ENCODE results near the gene TFDP2.
"Not testable (repeated sequence)": the region's sequence is repeated elsewhere in the genome, so short reads cannot be mapped to it uniquely, and the experiment has no call there.

TFDP2 gene

GRCh38 chr3:141941093-141941492 is 208.3 kb downstream of the TFDP2 start:
- no peaks in the 10 kb centered on the region for H3K36me3 Mint-ChIP-seq (ENCODE audit: low read depth)
- H3K27me3 Mint-ChIP-seq (ENCODE audit: low read depth) = no peaks in the 10 kb centered on the region
- no peak overlapping the region for H3K27ac Mint-ChIP-seq
- peaks cover 7% of the 10 kb centered on the region for H3K4me1 Mint-ChIP-seq (ENCODE audit: low read depth)
- H3K4me3 Mint-ChIP-seq = no peak overlapping the region
- H3K9me3 Mint-ChIP-seq = no peaks in the 10 kb centered on the region
- DNase-seq (ENCODE audit: low spot score) = no peak

DNA sequence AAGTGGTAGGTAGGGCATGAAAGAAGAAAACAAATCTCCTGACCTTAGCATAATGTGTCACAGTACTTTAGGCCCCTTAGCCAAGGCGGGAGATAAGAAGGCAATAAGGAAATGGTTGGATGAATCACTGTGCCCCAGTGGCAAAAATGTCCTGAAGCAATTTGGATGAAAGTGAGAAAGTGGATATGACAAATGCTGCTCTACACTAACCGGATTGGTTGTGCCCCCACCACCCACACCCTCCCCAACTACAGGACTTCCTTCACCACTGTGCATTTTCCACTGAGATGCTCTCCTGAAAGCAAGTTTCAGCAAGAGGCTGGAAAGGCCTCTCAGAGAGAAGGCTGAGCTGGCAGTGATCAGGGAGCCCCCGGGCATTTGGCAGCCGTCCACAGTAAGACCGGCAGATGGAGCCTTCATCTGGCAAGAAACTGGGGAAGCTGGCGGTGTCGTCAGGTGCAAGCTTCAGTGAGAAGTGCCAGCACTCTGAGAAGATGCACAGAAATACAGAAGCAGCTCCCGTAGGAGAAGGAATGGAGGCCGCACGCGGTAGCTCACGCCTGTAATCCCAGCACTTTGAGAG is 209.1 kb downstream of the TFDP2 start:
- peak; percentile 82 for DNase-seq (ENCODE audit: low spot score)

GRCh38 chr3:141939759-141940158 is 209.6 kb downstream of the TFDP2 start:
- H3K27ac Mint-ChIP-seq = no peak overlapping the region
- no peaks in the 10 kb centered on the region for H3K36me3 Mint-ChIP-seq (ENCODE audit: low read depth)
- H3K4me1 Mint-ChIP-seq (ENCODE audit: low read depth) = peaks cover 7% of the 10 kb centered on the region

More for the DNA sequence above, 209.1 kb downstream of the TFDP2 start:
- Mint-ChIP-seq H3K27ac (no peak overlapping the region), H3K4me3 (no peak overlapping the region), H3K4me1 (ENCODE audit: low read depth) (peaks cover 7% of the 10 kb centered on the region), H3K9me3 (no peaks in the 10 kb centered on the region), H3K36me3 (ENCODE audit: low read depth) (no peaks in the 10 kb centered on the region), H3K27me3 (ENCODE audit: low read depth) (no peaks in the 10 kb centered on the region)

GRCh38 chr3:141938011-141938500 is 211.3 kb downstream of the TFDP2 start:
- no peak overlapping the region for H3K4me3 Mint-ChIP-seq

More at GRCh38 chr3:141939759-141940158, 209.6 kb downstream of the TFDP2 start:
- H3K4me3 Mint-ChIP-seq = no peak overlapping the region
- no peak for DNase-seq (ENCODE audit: low spot score)
- H3K9me3 Mint-ChIP-seq = no peaks in the 10 kb centered on the region
- H3K27me3 Mint-ChIP-seq (ENCODE audit: low read depth) = no peaks in the 10 kb centered on the region

DNA sequence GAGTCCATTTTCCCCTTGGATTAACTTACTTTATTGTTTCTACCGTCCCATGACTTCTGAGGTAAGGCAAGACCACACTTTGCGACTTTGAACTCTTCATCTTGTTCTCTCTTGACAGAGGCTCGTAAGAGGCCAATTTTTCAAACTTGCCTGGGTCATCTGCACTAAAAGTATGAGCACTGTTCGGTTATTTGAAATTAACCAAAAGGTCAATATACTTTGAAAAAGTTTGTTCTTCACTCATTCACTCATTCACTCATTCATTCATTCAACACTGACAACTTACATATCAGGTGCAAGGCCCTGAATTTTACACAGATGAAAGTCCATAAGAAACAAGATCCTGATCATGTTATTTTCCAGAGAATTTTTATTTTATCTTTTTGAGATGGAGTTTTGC is 215.0 kb downstream of the TFDP2 start:
- DNase-seq (ENCODE audit: low spot score) = no peak
- Mint-ChIP-seq H3K4me1 (ENCODE audit: low read depth) (no peaks in the 10 kb centered on the region), H3K36me3 (ENCODE audit: low read depth) (no peaks in the 10 kb centered on the region), H3K27me3 (ENCODE audit: low read depth) (no peaks in the 10 kb centered on the region), H3K27ac (no peak overlapping the region), H3K4me3 (no peak overlapping the region), H3K9me3 (no peaks in the 10 kb centered on the region)

More at GRCh38 chr3:141938011-141938500, 211.3 kb downstream of the TFDP2 start:
- Mint-ChIP-seq H3K36me3 (ENCODE audit: low read depth) (no peaks in the 10 kb centered on the region), H3K27me3 (ENCODE audit: low read depth) (no peaks in the 10 kb centered on the region), H3K27ac (no peak overlapping the region), H3K9me3 (no peaks in the 10 kb centered on the region), H3K4me1 (ENCODE audit: low read depth) (peaks cover 7% of the 10 kb centered on the region)
- no peak for DNase-seq (ENCODE audit: low spot score)

GRCh38 chr3:141933421-141934300 is 215.7 kb downstream of the TFDP2 start:
- peaks cover 5% of the 10 kb centered on the region for H3K36me3 Mint-ChIP-seq (ENCODE audit: low read depth)

GRCh38 chr3:141930801-141931200 is 218.5 kb downstream of the TFDP2 start:
- no peaks in the 10 kb centered on the region for H3K9me3 Mint-ChIP-seq
- H3K4me1 Mint-ChIP-seq (ENCODE audit: low read depth) = no peaks in the 10 kb centered on the region
- H3K27me3 Mint-ChIP-seq (ENCODE audit: low read depth) = no peaks in the 10 kb centered on the region
- H3K27ac Mint-ChIP-seq = no peak overlapping the region
- no peak for DNase-seq (ENCODE audit: low spot score)
- peaks cover 13% of the 10 kb centered on the region for H3K36me3 Mint-ChIP-seq (ENCODE audit: low read depth)
- no peak overlapping the region for H3K4me3 Mint-ChIP-seq

More at GRCh38 chr3:141933421-141934300, 215.7 kb downstream of the TFDP2 start:
- Mint-ChIP-seq H3K4me3 (no peak overlapping the region), H3K9me3 (no peaks in the 10 kb centered on the region), H3K27me3 (ENCODE audit: low read depth) (no peaks in the 10 kb centered on the region), H3K4me1 (ENCODE audit: low read depth) (no peaks in the 10 kb centered on the region), H3K27ac (no peak overlapping the region)
- no peak for DNase-seq (ENCODE audit: low spot score)

DNA sequence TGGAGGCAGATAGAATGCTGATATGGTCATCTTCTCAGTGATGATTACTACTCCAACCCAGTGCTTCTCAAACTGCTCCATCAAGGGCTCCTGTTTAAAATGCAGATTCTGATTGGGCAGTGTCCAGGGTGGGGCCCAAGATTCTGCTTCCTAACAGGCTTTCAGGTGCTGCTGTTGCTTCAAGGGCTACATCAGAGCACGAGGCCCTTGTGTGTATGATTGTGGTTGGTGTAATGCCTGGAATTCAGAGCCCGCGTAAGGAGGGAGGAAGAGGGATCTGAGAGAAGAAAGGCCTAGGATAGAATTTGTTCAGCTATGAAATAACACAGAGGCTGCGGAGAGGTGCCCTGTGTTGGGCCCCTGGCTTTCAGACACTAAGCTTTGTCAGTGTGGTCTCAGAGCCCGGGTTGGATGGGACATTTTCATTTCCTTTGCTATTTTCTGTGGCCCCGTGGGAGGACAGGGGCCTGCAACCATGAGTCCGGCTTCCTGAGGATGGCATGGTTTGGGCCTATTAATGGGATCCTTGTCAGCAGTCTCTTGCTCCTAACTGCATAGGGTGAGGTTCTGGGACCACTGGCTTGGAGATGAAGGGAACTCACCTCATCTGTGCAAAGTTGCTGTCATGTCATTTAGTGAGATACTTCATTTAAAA is 219.9 kb downstream of the TFDP2 start:
- H3K27ac Mint-ChIP-seq = no peak overlapping the region

DNA sequence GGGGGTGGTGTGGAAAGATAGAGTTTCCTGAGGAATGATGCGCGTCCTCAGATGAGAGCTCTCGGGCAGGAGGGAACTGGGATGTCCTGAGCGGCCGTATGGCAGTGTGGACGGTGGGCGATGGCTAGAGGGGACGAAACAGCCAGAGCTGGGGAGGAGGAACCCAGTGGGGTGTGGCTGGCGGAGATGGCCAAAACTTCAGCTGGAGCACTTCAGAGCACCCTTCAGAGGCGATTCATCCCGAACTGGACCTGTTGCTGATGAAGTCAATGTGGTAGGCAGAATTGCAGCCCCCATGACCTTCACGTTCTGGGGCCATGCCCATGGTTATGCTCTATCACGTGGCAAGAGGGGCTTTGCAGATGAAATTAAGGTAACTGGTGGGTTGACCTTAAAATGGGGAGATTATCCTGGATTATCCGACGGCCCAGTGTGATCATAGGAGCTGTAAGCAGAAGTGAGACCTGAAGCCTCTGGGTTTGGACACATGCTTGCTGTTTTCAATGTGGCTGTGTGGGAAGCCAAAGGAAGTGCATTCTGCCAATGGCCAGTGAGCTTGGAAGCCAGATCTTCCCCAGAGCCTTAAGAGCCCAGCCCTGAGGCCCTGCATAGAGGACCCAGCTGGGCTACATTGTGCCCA is 220.6 kb downstream of the TFDP2 start:
- Mint-ChIP-seq H3K4me1 (ENCODE audit: low read depth) (no peaks in the 10 kb centered on the region), H3K4me3 (no peak overlapping the region), H3K27me3 (ENCODE audit: low read depth) (no peaks in the 10 kb centered on the region), H3K9me3 (no peaks in the 10 kb centered on the region), H3K36me3 (ENCODE audit: low read depth) (peaks cover 24% of the 10 kb centered on the region), H3K27ac (no peak overlapping the region)
- no peak for DNase-seq (ENCODE audit: low spot score)

More for the DNA sequence above, 219.9 kb downstream of the TFDP2 start:
- Mint-ChIP-seq H3K9me3 (no peaks in the 10 kb centered on the region), H3K27me3 (ENCODE audit: low read depth) (no peaks in the 10 kb centered on the region), H3K4me3 (no peak overlapping the region), H3K4me1 (ENCODE audit: low read depth) (no peaks in the 10 kb centered on the region), H3K36me3 (ENCODE audit: low read depth) (peaks cover 21% of the 10 kb centered on the region)
- no peak for DNase-seq (ENCODE audit: low spot score)

- H3K27me3 Mint-ChIP-seq (ENCODE audit: low read depth) = no peaks in the 10 kb centered on the region
- H3K4me3 Mint-ChIP-seq = no peak overlapping the region
- H3K36me3 Mint-ChIP-seq (ENCODE audit: low read depth) = peaks cover 33% of the 10 kb centered on the region
Measured at GRCh38 chr3:141926929-141927328, 222.4 kb downstream of the TFDP2 start.

DNA sequence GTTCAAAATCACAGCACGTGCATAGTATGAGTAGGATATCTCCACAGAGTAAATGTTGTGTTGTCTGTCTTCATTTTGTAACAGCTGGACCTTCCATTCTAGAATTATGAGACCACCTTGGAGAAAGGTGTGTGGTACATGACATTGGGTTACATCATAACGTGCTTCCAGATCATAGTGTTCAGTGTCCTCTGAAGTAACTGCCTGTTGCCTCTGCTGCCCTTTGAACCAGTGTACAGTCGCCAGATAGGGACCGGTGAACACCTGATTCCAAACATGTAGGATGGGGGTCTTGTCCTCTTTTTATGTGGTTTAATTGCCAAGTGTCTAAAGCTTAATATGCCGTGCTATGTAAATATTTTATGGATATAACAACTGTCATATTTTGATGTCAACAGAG is 223.7 kb downstream of the TFDP2 start:
- not testable (repeated sequence) for H3K9me3 Mint-ChIP-seq; H3K27me3 Mint-ChIP-seq (ENCODE audit: low read depth); DNase-seq (ENCODE audit: low spot score); H3K4me3 Mint-ChIP-seq; H3K27ac Mint-ChIP-seq; H3K4me1 Mint-ChIP-seq (ENCODE audit: low read depth)
- peaks cover 38% of the 10 kb centered on the region for H3K36me3 Mint-ChIP-seq (ENCODE audit: low read depth)

More at GRCh38 chr3:141926929-141927328, 222.4 kb downstream of the TFDP2 start:
- Mint-ChIP-seq H3K27ac (no peak overlapping the region), H3K4me1 (ENCODE audit: low read depth) (no peaks in the 10 kb centered on the region), H3K9me3 (no peaks in the 10 kb centered on the region)
- no peak for DNase-seq (ENCODE audit: low spot score)

DNA sequence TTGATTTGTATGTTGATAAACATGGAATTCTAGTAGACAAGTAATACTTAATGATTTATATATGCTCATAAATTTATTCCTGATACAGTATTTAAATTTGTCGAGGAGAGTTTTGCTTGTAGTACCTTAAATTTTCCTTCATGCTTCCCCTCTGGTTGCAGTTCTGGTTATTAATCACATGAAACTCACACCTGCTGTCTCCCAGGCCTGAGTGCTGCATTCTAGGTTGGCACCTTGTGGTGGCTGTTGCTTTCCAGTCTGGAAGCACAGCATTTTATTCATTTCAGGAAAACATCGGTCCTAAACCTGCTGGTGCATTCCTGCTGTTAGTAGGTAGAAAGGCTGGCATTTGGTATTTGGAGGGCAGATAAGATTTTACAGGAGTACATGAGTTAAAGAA is 228.0 kb downstream of the TFDP2 start:
- no peak overlapping the region for H3K27ac Mint-ChIP-seq
- peaks cover 30% of the 10 kb centered on the region for H3K36me3 Mint-ChIP-seq (ENCODE audit: low read depth)
- no peaks in the 10 kb centered on the region for H3K4me1 Mint-ChIP-seq (ENCODE audit: low read depth)
- DNase-seq (ENCODE audit: low spot score) = no peak
- no peaks in the 10 kb centered on the region for H3K9me3 Mint-ChIP-seq
- H3K4me3 Mint-ChIP-seq = no peak overlapping the region
- no peaks in the 10 kb centered on the region for H3K27me3 Mint-ChIP-seq (ENCODE audit: low read depth)

DNA sequence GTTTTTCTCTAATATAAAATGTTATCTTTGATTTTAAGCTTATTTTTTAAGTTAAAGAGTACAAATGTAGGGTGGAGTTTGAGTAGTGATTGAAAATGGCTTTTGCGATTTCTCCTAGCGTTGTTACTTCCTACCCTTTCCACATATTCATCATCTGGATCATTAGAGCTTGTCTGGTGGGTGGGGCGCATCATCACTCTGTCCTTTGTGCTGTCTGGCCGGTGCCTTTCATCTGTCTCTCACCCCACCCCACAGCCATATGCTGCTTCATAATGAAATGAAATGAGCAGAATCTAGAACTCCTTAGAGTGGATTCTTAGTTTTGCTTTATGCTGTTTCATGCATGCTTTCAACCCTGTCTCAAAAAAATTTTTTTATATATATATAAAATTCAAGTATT is 228.6 kb downstream of the TFDP2 start:
- H3K9me3 Mint-ChIP-seq = no peaks in the 10 kb centered on the region
- peaks cover 32% of the 10 kb centered on the region for H3K36me3 Mint-ChIP-seq (ENCODE audit: low read depth)
- no peak for DNase-seq (ENCODE audit: low spot score)
- no peaks in the 10 kb centered on the region for H3K4me1 Mint-ChIP-seq (ENCODE audit: low read depth)
- H3K27ac Mint-ChIP-seq = no peak overlapping the region
- H3K4me3 Mint-ChIP-seq = no peak overlapping the region
- H3K27me3 Mint-ChIP-seq (ENCODE audit: low read depth) = no peaks in the 10 kb centered on the region

Data from T-helper 2 cell treated with Interferon-gamma antibody and Interleukin-4, amounts not matched to agents 5 μg/mL and 100 μg/mL, for 36 hours (primary cell).